SK-N-SH treated with all-trans-retinoic acid at 6 μM for 48 hours (cell line): ENCODE data around the gene ACOT7.

ENCODE experiments used
- ISL1 ChIP-seq: fragments of 250-450 bp; sonication (Bioruptor Pico); IDR thresholded peaks from 2 replicates; pipeline ENCODE4 v2.1.2; 2022; ENCODE audit warnings: mild to moderate bottlenecking, moderate library complexity
- SNAI2 ChIP-seq: fragments of 250-450 bp; sonication (Bioruptor Pico); IDR thresholded peaks from 2 replicates; pipeline ENCODE4 v1.5.0; 2020; ENCODE audit warnings: mild to moderate bottlenecking, moderate library complexity
- TOX ChIP-seq: fragments of 250-450 bp; sonication (Bioruptor Pico); IDR thresholded peaks from 2 replicates; pipeline ENCODE4 v1.8.0; 2021; ENCODE audit warnings: mild to moderate bottlenecking, moderate library complexity, borderline replicate concordance
- TF ChIP-seq, protein P1 (sequence below): fragments of 250-450 bp; sonication (Bioruptor Pico); IDR thresholded peaks from 2 replicates; pipeline ENCODE4 v1.8.0; 2021; ENCODE audit warnings: low read depth, mild to moderate bottlenecking, moderate library complexity, borderline replicate concordance
- TF ChIP-seq, protein P2 (sequence below): fragments of 250-450 bp; sonication (Bioruptor Pico); IDR thresholded peaks from 2 replicates; pipeline ENCODE4 v1.5.0; 2020; ENCODE audit warnings: mild to moderate bottlenecking, moderate library complexity

DNA sequence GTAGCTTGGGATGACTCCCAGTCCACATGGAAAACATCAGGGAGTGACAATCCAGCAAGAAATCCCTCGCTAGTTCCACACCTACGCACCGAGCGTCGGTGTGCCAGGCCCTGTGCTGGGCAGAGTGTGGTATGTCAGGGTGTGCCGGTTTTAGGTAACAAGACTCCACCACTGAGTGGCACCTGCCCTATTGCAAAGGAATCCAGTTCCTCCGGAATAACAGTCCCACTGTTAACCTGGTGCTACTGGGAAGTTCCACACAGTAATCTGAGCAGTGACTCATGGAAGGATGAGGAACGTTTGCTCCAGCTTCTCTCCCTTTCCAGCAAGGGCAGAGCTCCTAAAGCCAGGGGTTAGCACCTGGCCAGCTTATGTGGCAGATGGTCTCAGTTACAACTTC lies 173.3 kb downstream of the ACOT7 start:
- TF ChIP-seq TOX (CRISPR knock-in tag) (no peak), ISL1 (CRISPR knock-in tag) (no peak), SNAI2 (CRISPR knock-in tag) (no peak)
- TF ChIP-seq, protein P1, sequence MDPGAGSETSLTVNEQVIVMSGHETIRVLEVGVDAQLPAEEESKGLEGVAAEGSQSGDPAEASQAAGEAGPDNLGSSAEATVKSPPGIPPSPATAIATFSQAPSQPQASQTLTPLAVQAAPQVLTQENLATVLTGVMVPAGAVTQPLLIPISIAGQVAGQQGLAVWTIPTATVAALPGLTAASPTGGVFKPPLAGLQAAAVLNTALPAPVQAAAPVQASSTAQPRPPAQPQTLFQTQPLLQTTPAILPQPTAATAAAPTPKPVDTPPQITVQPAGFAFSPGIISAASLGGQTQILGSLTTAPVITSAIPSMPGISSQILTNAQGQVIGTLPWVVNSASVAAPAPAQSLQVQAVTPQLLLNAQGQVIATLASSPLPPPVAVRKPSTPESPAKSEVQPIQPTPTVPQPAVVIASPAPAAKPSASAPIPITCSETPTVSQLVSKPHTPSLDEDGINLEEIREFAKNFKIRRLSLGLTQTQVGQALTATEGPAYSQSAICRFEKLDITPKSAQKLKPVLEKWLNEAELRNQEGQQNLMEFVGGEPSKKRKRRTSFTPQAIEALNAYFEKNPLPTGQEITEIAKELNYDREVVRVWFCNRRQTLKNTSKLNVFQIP (CRISPR knock-in tag) = no peak
- TF ChIP-seq, protein P2, sequence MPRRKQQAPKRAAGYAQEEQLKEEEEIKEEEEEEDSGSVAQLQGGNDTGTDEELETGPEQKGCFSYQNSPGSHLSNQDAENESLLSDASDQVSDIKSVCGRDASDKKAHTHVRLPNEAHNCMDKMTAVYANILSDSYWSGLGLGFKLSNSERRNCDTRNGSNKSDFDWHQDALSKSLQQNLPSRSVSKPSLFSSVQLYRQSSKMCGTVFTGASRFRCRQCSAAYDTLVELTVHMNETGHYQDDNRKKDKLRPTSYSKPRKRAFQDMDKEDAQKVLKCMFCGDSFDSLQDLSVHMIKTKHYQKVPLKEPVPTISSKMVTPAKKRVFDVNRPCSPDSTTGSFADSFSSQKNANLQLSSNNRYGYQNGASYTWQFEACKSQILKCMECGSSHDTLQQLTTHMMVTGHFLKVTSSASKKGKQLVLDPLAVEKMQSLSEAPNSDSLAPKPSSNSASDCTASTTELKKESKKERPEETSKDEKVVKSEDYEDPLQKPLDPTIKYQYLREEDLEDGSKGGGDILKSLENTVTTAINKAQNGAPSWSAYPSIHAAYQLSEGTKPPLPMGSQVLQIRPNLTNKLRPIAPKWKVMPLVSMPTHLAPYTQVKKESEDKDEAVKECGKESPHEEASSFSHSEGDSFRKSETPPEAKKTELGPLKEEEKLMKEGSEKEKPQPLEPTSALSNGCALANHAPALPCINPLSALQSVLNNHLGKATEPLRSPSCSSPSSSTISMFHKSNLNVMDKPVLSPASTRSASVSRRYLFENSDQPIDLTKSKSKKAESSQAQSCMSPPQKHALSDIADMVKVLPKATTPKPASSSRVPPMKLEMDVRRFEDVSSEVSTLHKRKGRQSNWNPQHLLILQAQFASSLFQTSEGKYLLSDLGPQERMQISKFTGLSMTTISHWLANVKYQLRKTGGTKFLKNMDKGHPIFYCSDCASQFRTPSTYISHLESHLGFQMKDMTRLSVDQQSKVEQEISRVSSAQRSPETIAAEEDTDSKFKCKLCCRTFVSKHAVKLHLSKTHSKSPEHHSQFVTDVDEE (CRISPR knock-in tag) = no peak
